ENCODE results near the gene NUCB1. TPM values are rescaled to one million over a fixed set of nuclear protein-coding genes. Genes with fewer than 3 reads are reported as not detected.
"Not testable (repeated sequence)": the region's sequence is repeated elsewhere in the genome, so short reads cannot be mapped to it uniquely, and the experiment has no call there.

Gene NUCB1
- total RNA-seq, 1 experiment from 2014 or later, result 153 TPM

DNA sequence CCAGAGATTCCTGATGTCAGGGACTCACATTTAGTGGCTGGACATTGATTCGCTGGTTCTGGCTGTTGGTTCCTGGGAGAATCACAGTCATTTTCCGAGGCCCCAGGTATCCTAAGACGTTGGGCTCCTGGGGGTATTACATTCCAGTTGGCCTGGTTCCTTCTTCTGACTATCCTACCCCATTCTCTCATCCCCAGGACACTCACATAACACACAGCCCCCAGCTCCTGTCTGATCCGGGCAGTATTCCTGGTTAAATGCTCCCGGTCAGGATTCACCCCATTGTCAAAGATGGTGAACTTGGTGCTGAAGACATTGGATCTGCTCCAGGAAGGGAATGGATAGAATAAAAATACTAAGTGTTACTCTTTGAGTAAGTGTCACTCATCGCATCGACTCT lies 16.4 kb upstream of the NUCB1 start:
- TF ChIP-seq JUN (CRISPR knock-in tag; IDR thresholded peaks at IDR 0.05) (no peak), ZBTB21 (CRISPR knock-in tag; IDR thresholded peaks at IDR 0.05; ENCODE audit: borderline replicate concordance) (no peak), ZNF396 (CRISPR knock-in tag; IDR thresholded peaks at IDR 0.05; ENCODE audit: borderline replicate concordance) (no peak)
- ATAC-seq, result no peak
- ChIA-PET POLR2A (no interaction called here), CTCF (no interaction called here)
- Mint-ChIP-seq H3K4me3 (no peak overlapping the region), H3K36me3 (no peaks in the 10 kb centered on the region), H3K4me1 (peaks cover 25% of the 10 kb centered on the region), H3K27me3 (ENCODE audit: low read depth) (no peaks in the 10 kb centered on the region), H3K27ac (no peak overlapping the region), H3K9me3 (no peaks in the 10 kb centered on the region)
- DNase-seq (ENCODE audit: low spot score), result no peak

DNA sequence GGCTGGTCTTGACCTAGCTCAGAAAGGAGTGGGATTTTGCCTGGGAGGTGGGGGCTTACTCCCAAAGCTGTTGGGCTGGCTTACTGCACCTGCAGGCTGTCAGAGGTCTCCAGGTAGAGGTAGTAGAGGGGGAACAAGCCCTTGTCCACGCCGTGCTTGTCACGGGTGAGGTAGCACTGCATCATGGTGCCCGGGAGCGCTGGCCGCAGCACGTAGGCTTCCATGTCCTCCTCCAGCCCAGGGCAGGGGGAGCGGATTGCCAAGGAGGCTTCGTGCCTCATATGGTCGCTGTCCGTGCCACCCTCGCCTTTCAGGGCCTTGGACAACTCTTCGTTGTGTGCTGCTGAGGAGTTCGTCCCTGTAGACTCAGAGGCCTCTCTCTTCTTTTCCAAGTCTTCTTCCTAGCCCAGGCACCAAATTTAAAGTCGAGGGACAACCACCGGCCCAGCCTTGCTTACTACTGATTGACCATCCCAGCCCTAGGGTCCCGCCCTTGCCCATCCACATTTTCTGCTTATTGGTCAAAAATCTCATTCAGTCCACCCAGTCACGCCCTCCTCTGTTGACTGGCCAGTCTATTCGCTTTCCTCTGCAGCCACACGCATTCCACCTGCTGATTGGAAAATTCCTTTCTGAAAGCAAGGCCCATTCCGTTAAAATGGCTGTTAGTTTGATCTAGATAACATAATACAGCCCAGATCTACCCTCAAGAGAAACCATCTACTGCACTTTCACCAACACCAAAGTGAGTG lies 12.1 kb upstream of the NUCB1 start:
- no peaks in the 10 kb centered on the region for H3K36me3 Mint-ChIP-seq
- TF ChIP-seq ZNF138 (CRISPR knock-in tag; conservative IDR thresholded peaks at IDR 0.05), result no peak
- peak; percentile 60 for TF ChIP-seq NFYB (CRISPR knock-in tag; conservative IDR thresholded peaks at IDR 0.05; ENCODE audit: low read depth)
- ChIA-PET POLR2A (interaction anchor here (0.7 kb wide), 1 partner anchor 619 kb away, joined by 3 read pairs; no protein-coding TSS in a partner anchor), CTCF (interaction anchor here (1.7 kb wide), 1 partner anchor 83 kb away, joined by 4 read pairs; no protein-coding TSS in a partner anchor)
- peak; percentile 84 for ATAC-seq
- H3K27ac Mint-ChIP-seq, result no peak overlapping the region
- peak; percentile 46 for DNase-seq (ENCODE audit: low spot score)
- peaks cover 12% of the 10 kb centered on the region for H3K4me1 Mint-ChIP-seq
- peaks cover 10% of the 10 kb centered on the region for H3K27me3 Mint-ChIP-seq (ENCODE audit: low read depth)
- no peak overlapping the region for H3K4me3 Mint-ChIP-seq
- no peaks in the 10 kb centered on the region for H3K9me3 Mint-ChIP-seq

DNA sequence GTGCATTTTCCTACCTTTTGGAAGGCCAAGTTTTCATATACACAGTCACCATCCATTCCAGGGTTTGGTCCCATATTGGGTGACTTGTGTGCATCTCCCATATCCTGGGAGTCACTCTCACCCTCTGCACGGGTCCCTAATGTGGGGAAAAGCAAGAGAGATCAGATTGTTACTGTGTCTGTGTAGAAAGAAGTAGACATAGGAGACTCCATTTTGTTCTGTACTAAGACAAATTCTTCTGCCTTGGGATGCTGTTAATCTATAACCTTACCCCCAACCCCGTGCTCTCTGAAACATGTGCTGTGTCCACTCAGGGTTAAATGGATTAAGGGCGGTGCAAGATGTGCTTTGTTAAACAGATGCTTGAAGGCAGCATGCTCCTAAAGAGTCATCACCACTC lies 10.6 kb upstream of the NUCB1 start:
- H3K9me3 Mint-ChIP-seq; DNase-seq (ENCODE audit: low spot score); POLR2A ChIA-PET; H3K36me3 Mint-ChIP-seq; H3K27ac Mint-ChIP-seq; ATAC-seq; H3K4me3 Mint-ChIP-seq: not testable (repeated sequence)
- peaks cover 14% of the 10 kb centered on the region for H3K27me3 Mint-ChIP-seq (ENCODE audit: low read depth)
- CTCF ChIA-PET, result interaction anchor here (0.6 to 0.7 kb wide), 2 partner anchors 34 to 551 kb away, joined by 3 read pairs; no protein-coding TSS in a partner anchor
- H3K4me1 Mint-ChIP-seq, result peaks cover 12% of the 10 kb centered on the region

DNA sequence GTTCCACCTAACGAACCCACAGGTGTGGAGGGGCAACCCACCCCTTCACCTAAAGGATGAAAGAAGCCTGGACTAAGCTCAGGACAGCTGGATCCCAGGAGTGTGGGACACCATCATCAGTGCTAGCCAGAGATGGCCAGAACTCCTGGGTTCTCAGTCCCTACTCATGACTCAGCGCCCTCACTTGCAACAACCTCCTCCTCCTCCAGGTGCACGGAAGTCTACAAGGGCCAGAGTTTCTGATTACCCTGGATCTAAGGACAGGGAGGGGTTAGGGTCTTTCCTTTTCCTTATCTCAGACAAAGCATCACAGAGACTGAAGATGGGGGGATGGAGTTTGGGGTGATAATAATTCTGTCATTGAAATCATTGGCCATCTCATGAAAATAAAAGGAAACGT lies 9.6 kb upstream of the NUCB1 start:
- peaks cover 25% of the 10 kb centered on the region for H3K27me3 Mint-ChIP-seq (ENCODE audit: low read depth)
- POLR2A ChIA-PET, result no interaction called here
- no peak overlapping the region for H3K4me3 Mint-ChIP-seq
- CTCF ChIA-PET, result no interaction called here
- ATAC-seq, result no peak
- no peak overlapping the region for H3K27ac Mint-ChIP-seq
- no peaks in the 10 kb centered on the region for H3K9me3 Mint-ChIP-seq
- no peak for DNase-seq (ENCODE audit: low spot score)
- H3K36me3 Mint-ChIP-seq, result no peaks in the 10 kb centered on the region
- H3K4me1 Mint-ChIP-seq, result peaks cover 14% of the 10 kb centered on the region
- TF ChIP-seq ZNF138 (CRISPR knock-in tag; conservative IDR thresholded peaks at IDR 0.05) (no peak), ZNF423 (CRISPR knock-in tag; IDR thresholded peaks at IDR 0.05) (no peak), RELA (CRISPR knock-in tag; IDR thresholded peaks at IDR 0.05; ENCODE audit: borderline replicate concordance) (no peak), MXD4 (CRISPR knock-in tag; IDR thresholded peaks at IDR 0.05; ENCODE audit: borderline replicate concordance) (no peak), SOX15 (CRISPR knock-in tag; IDR thresholded peaks at IDR 0.05) (no peak), ZNF263 (CRISPR knock-in tag; IDR thresholded peaks at IDR 0.05; ENCODE audit: low read depth) (no peak), MYBL2 (CRISPR knock-in tag; IDR thresholded peaks at IDR 0.05) (no peak), ZNF219 (CRISPR knock-in tag; IDR thresholded peaks at IDR 0.05; ENCODE audit: borderline replicate concordance) (no peak)
- TF ChIP-seq, protein P1, sequence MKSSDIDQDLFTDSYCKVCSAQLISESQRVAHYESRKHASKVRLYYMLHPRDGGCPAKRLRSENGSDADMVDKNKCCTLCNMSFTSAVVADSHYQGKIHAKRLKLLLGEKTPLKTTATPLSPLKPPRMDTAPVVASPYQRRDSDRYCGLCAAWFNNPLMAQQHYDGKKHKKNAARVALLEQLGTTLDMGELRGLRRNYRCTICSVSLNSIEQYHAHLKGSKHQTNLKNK (CRISPR knock-in tag; IDR thresholded peaks at IDR 0.05), result no peak
- TF ChIP-seq, protein P2, sequence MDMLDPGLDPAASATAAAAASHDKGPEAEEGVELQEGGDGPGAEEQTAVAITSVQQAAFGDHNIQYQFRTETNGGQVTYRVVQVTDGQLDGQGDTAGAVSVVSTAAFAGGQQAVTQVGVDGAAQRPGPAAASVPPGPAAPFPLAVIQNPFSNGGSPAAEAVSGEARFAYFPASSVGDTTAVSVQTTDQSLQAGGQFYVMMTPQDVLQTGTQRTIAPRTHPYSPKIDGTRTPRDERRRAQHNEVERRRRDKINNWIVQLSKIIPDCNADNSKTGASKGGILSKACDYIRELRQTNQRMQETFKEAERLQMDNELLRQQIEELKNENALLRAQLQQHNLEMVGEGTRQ (CRISPR knock-in tag; IDR thresholded peaks at IDR 0.05), result no peak
- TF ChIP-seq, protein P3, sequence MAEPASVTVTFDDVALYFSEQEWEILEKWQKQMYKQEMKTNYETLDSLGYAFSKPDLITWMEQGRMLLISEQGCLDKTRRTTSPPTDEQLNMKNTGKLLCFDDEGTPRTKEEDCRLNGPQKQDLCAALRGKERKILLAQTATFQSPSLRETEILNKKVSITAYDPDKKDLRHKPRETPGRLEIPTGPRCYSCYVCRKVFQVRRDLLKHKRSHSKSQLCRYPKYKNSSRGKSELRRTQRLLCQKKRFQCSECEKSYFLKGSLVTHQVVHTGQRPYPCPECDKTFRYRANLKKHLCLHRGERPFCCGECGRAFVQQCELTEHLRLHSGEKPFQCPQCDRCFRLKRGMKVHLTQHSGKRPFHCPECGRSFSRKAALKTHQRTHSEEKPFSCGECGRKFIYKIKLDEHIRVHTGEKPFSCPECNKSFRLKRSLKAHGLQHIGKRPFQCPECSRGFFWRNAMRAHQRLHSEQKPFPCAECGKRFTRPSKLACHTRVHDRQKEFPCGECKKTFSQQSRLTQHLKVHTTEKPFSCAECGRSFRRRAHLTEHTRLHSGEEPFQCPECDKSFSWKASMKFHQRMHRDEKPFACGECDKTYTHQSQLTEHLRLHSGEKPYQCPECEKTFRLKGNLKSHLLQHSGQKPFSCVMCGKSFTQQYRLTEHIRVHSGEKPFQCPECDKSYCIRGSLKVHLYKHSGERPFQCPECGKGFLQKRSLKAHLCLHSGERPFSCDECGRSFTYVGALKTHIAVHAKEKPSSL (CRISPR knock-in tag; conservative IDR thresholded peaks at IDR 0.05), result no peak
- TF ChIP-seq, protein P4, sequence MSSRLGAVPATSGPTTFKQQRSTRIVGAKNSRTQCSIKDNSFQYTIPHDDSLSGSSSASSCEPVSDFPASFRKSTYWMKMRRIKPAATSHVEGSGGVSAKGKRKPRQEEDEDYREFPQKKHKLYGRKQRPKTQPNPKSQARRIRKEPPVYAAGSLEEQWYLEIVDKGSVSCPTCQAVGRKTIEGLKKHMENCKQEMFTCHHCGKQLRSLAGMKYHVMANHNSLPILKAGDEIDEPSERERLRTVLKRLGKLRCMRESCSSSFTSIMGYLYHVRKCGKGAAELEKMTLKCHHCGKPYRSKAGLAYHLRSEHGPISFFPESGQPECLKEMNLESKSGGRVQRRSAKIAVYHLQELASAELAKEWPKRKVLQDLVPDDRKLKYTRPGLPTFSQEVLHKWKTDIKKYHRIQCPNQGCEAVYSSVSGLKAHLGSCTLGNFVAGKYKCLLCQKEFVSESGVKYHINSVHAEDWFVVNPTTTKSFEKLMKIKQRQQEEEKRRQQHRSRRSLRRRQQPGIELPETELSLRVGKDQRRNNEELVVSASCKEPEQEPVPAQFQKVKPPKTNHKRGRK (CRISPR knock-in tag; IDR thresholded peaks at IDR 0.05; ENCODE audit: borderline replicate concordance), result no peak
- TF ChIP-seq, protein P5, sequence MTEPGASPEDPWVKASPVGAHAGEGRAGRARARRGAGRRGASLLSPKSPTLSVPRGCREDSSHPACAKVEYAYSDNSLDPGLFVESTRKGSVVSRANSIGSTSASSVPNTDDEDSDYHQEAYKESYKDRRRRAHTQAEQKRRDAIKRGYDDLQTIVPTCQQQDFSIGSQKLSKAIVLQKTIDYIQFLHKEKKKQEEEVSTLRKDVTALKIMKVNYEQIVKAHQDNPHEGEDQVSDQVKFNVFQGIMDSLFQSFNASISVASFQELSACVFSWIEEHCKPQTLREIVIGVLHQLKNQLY (CRISPR knock-in tag; IDR thresholded peaks at IDR 0.05), result no peak
- TF ChIP-seq, protein P6, sequence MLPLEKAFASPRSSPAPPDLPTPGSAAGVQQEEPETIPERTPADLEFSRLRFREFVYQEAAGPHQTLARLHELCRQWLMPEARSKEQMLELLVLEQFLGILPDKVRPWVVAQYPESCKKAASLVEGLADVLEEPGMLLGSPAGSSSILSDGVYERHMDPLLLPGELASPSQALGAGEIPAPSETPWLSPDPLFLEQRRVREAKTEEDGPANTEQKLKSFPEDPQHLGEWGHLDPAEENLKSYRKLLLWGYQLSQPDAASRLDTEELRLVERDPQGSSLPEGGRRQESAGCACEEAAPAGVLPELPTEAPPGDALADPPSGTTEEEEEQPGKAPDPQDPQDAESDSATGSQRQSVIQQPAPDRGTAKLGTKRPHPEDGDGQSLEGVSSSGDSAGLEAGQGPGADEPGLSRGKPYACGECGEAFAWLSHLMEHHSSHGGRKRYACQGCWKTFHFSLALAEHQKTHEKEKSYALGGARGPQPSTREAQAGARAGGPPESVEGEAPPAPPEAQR (CRISPR knock-in tag; IDR thresholded peaks at IDR 0.05), result no peak

All from WTC11 (cell line).